H7 (cell line): ENCODE measurements around the gene CIC. TPM values are rescaled to one million over a fixed set of nuclear protein-coding genes. Genes with fewer than 3 reads are reported as not detected.
"Not testable (repeated sequence)": the region's sequence is repeated elsewhere in the genome, so short reads cannot be mapped to it uniquely, and the experiment has no call there.

Source experiments
- DNase-seq: peaks from one replicate; pipeline ENCODE4 v3.0.0; 2012
- H3K27me3 ChIP-seq: 2 replicates; pipeline ENCODE4 v1.6.0; 2011; ENCODE audit warnings: mild to moderate bottlenecking, low read length; ENCODE audit not compliant: control insufficient read depth, insufficient read depth
- H3K36me3 ChIP-seq: replicated peaks from 2 replicates; pipeline ENCODE4 v1.5.1; 2011; ENCODE audit warnings: low read length; ENCODE audit not compliant: control insufficient read depth, insufficient read depth
- H3K4me3 ChIP-seq: 2 replicates; pipeline ENCODE4 v1.5.1; 2011; ENCODE audit warnings: low read depth, mild to moderate bottlenecking, control low read depth, low read length, moderate library complexity; ENCODE audit not compliant: insufficient read depth
- total RNA-seq: library from RNA; depleted of rRNA; stranded (reverse); fragments of >200 nt; shearing (Covaris generic); gene quantifications from 2 replicates; pipeline ENCODE4 v1.2.3, GENCODE V29; 2014; rRNA removed

Gene CIC
- total RNA-seq, 1 experiment from 2014 or later = 20.1 TPM

DNA sequence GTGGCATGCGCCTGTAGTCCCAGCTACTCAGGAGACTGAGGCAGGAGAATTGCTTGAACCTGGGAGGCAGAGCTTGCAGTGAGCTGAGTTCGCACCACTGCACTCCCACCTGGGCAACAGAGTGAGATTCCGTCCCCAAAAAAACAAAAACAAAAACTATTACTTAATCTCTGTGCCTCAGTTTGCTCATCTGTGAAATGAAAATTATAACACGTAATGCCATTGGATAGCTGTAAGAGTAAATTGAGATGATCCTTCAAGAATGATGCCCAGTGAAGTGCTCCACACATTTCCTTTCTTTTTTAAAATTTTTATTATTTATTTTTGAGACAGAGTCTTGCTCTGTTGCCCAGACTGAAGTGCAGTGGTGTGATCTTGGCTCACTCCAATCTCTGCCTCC lies 70.9 kb downstream of the CIC start:
- DNase-seq, H3K36me3 ChIP-seq, H3K27me3 ChIP-seq: not testable (repeated sequence)

DNA sequence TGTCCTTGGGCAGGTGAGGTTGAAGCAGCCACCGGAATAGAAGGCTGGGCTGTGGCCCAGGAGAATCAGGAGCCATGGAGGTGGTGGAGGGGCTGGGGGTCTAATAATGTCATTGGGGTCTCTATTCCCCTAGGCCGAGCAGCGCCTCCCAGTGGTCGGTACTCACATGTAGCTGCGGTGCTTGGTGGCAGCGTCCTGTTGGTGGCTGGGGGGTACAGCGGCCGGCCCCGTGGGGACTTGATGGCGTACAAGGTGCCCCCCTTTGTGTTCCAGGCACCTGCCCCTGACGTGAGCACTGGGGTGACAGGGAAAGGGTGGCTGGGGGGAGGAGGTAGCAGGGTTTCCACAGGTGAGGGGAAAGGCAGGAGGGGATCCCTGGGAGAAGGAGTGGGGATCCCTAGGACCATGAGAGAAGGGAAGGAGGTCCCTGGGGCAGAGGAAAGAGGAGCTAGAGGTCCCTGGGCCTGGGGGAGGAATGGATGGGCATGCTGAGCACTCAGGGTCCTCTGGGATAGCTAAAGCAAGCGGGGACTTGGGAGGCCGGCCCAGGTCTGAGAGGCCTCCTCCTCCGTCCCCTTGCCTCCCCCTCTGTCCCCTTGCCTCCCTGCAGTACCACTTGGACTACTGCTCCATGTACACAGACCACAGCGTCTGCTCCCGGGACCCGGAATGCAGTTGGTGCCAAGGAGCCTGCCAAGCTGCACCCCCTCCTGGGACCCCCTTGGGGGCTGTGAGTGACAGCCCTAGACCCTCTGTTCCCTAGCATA lies 74.5 kb downstream of the CIC start:
- peak; percentile 89 for DNase-seq
- Histone ChIP-seq H3K27me3 (no peaks in the 10 kb centered on the region), H3K4me3 (no peak overlapping the region), H3K36me3 (peaks cover 3% of the 10 kb centered on the region)

More for the DNA sequence above, 70.9 kb downstream of the CIC start:
- not testable (repeated sequence) for H3K4me3 ChIP-seq

DNA sequence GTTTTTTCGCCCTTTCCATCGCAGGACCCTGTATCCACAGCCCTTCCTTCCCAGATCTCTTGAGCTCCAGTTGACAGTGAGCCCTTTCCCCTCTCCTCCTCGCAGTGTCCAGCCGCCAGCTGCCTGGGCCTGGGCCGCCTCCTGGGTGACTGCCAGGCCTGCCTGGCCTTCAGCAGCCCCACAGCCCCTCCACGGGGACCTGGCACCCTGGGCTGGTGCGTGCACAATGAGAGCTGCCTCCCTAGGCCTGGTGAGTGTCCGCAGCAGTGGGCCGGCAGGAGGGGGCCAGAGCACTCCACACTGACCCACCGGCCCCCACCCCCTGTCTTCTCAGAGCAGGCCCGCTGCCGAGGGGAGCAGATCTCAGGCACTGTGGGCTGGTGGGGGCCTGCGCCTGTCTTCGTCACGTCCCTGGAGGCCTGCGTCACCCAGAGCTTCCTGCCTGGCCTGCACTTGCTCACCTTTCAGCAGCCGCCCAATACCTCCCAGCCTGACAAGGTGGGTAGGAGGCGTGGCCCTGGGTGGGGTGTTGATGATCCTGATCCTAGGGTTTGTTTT lies 75.4 kb downstream of the CIC start:
- peak; percentile 45 for DNase-seq
- Histone ChIP-seq H3K4me3 (no peak overlapping the region), H3K36me3 (peaks cover 3% of the 10 kb centered on the region), H3K27me3 (no peaks in the 10 kb centered on the region)

Other genes starting within 250 kb of the CIC start
- gene GRIK5, start 199.0 kb upstream of the CIC start, total RNA-seq = 15.7 and 16.4 TPM in 2 replicates
- gene ZNF574, start 193.1 kb upstream of the CIC start, total RNA-seq = 44.0 and 45.4 TPM in 2 replicates
- gene POU2F2, start 136.8 kb upstream of the CIC start, total RNA-seq = 0.90 and 2.4 TPM in 2 replicates
- gene DEDD2, start 51.6 kb upstream of the CIC start, total RNA-seq = 58.0 and 63.6 TPM in 2 replicates
- gene ZNF526, start 48.9 kb upstream of the CIC start, total RNA-seq = 14.6 and 16.1 TPM in 2 replicates
- gene GSK3A, start 26.6 kb upstream of the CIC start, total RNA-seq = 29.1 and 40.4 TPM in 2 replicates
- gene ERF, start 14.1 kb upstream of the CIC start, total RNA-seq = 73.0 and 106 TPM in 2 replicates
- gene PRR19, start 32.9 kb downstream of the CIC start, total RNA-seq = 3.3 and 5.2 TPM in 2 replicates
- gene PAFAH1B3, start 33.4 kb downstream of the CIC start, total RNA-seq = 96.5 and 152 TPM in 2 replicates
- 0.38 and 0.41 TPM in 2 replicates for gene TMEM145, start 44.1 kb downstream of the CIC start, total RNA-seq
- gene MEGF8, start 56.4 kb downstream of the CIC start, total RNA-seq = 26.1 and 33.4 TPM in 2 replicates
- gene CNFN, start 121.0 kb downstream of the CIC start, total RNA-seq = 7.8 and 11.5 TPM in 2 replicates
- 7.5 and 8.2 TPM in 2 replicates for gene LIPE, start 158.1 kb downstream of the CIC start, total RNA-seq
- gene CXCL17, start 173.7 kb downstream of the CIC start, total RNA-seq = not detected in 2 replicates